ENCODE data around the gene NT5C3B.
"Not testable (repeated sequence)": the region's sequence is repeated elsewhere in the genome, so short reads cannot be mapped to it uniquely, and the experiment has no call there.

NT5C3B gene

GRCh38 chr17:41863074-41863848 lies 27.2 kb upstream of the NT5C3B start:
- H3K27ac Mint-ChIP-seq = no peak overlapping the region
- H3K27me3 Mint-ChIP-seq = no peaks in the 10 kb centered on the region
- DNase-seq = peak; percentile 62
- H3K9me3 Mint-ChIP-seq = no peaks in the 10 kb centered on the region
- H3K4me3 Mint-ChIP-seq = no peak overlapping the region
- H3K4me1 Mint-ChIP-seq (ENCODE audit: low read depth) = peaks cover 46% of the 10 kb centered on the region
- H3K36me3 Mint-ChIP-seq (ENCODE audit: low read depth) = peaks cover 36% of the 10 kb centered on the region

GRCh38 chr17:41860254-41860931 lies 24.4 kb upstream of the NT5C3B start:
- Mint-ChIP-seq H3K27me3 (no peaks in the 10 kb centered on the region), H3K4me3 (no peak overlapping the region), H3K4me1 (ENCODE audit: low read depth) (peaks cover 30% of the 10 kb centered on the region), H3K27ac (peak overlapping the region; percentile 39), H3K9me3 (no peaks in the 10 kb centered on the region), H3K36me3 (ENCODE audit: low read depth) (peaks cover 28% of the 10 kb centered on the region)
- no peak for DNase-seq

- not testable (repeated sequence) for DNase-seq, H3K4me3 Mint-ChIP-seq, H3K27ac Mint-ChIP-seq, H3K27me3 Mint-ChIP-seq, H3K9me3 Mint-ChIP-seq
- H3K4me1 Mint-ChIP-seq (ENCODE audit: low read depth) = peaks cover 43% of the 10 kb centered on the region
- peaks cover 87% of the 10 kb centered on the region for H3K36me3 Mint-ChIP-seq (ENCODE audit: low read depth)
Measured at GRCh38 chr17:41851382-41851781, 15.3 kb upstream of the NT5C3B start.

- no peaks in the 10 kb centered on the region for H3K9me3 Mint-ChIP-seq
- H3K27ac Mint-ChIP-seq = no peak overlapping the region
- H3K27me3 Mint-ChIP-seq = no peaks in the 10 kb centered on the region
- H3K4me1 Mint-ChIP-seq (ENCODE audit: low read depth) = peaks cover 37% of the 10 kb centered on the region
- H3K36me3 Mint-ChIP-seq (ENCODE audit: low read depth) = peaks cover 73% of the 10 kb centered on the region
- H3K4me3 Mint-ChIP-seq = no peak overlapping the region
- DNase-seq = no peak
Measured at GRCh38 chr17:41849251-41849990, 13.4 kb upstream of the NT5C3B start.

GRCh38 chr17:41848788-41849187 lies 12.8 kb upstream of the NT5C3B start:
- DNase-seq = no peak
- H3K27ac Mint-ChIP-seq = no peak overlapping the region

GRCh38 chr17:41844971-41845370 lies 8.9 kb upstream of the NT5C3B start:
- no peaks in the 10 kb centered on the region for H3K9me3 Mint-ChIP-seq
- H3K27ac Mint-ChIP-seq = no peak overlapping the region
- peaks cover 29% of the 10 kb centered on the region for H3K36me3 Mint-ChIP-seq (ENCODE audit: low read depth)
- DNase-seq = no peak
- no peaks in the 10 kb centered on the region for H3K27me3 Mint-ChIP-seq
- H3K4me1 Mint-ChIP-seq (ENCODE audit: low read depth) = peaks cover 7% of the 10 kb centered on the region
- no peak overlapping the region for H3K4me3 Mint-ChIP-seq

More at GRCh38 chr17:41848788-41849187, 12.8 kb upstream of the NT5C3B start:
- H3K4me1 Mint-ChIP-seq (ENCODE audit: low read depth) = peaks cover 32% of the 10 kb centered on the region
- no peaks in the 10 kb centered on the region for H3K9me3 Mint-ChIP-seq
- peaks cover 66% of the 10 kb centered on the region for H3K36me3 Mint-ChIP-seq (ENCODE audit: low read depth)
- no peak overlapping the region for H3K4me3 Mint-ChIP-seq
- H3K27me3 Mint-ChIP-seq = no peaks in the 10 kb centered on the region

DNA sequence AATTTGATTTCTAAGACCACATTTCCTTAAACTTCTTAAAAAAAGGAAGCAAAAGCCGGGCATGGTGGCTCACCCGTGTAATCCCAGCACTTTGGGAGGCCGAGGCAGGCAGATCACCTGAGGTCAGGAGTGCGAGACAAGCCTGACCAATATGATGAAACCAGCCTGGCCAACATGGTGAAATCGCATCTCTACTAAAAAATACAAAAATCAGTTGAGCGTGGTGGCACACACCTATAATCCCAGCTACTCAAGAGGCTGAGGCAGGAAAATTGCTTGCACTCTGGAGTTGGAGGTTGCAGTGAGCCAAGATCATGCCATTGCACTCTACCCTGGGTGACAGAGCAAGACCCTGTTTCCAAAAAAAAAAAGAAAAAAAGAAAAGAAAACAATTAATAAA lies 4.7 kb upstream of the NT5C3B start:
- not testable (repeated sequence) for H3K4me1 Mint-ChIP-seq (ENCODE audit: low read depth); H3K27me3 Mint-ChIP-seq; H3K4me3 Mint-ChIP-seq; H3K36me3 Mint-ChIP-seq (ENCODE audit: low read depth); DNase-seq; H3K27ac Mint-ChIP-seq; H3K9me3 Mint-ChIP-seq

GRCh38 chr17:41839448-41839847 lies 3.4 kb upstream of the NT5C3B start:
- not testable (repeated sequence) for H3K27me3 Mint-ChIP-seq; H3K36me3 Mint-ChIP-seq (ENCODE audit: low read depth); H3K4me3 Mint-ChIP-seq; H3K27ac Mint-ChIP-seq; H3K9me3 Mint-ChIP-seq; DNase-seq
- H3K4me1 Mint-ChIP-seq (ENCODE audit: low read depth) = peaks cover 18% of the 10 kb centered on the region

GRCh38 chr17:41837761-41838538 lies 1.9 kb upstream of the NT5C3B start, which contains the start of gene KLHL10:
TSS of gene KLHL10 (plus strand) at chr17:41837825. CDS start at chr17:41837933, 108 bp downstream.
- H3K27me3 Mint-ChIP-seq = no peaks in the 10 kb centered on the region
- no peak for DNase-seq
- peaks cover 22% of the 10 kb centered on the region for H3K4me1 Mint-ChIP-seq (ENCODE audit: low read depth)
- H3K4me3 Mint-ChIP-seq = peak within 1 kb of the TSS; percentile 85
- peak within 1 kb of the TSS; percentile 81 for H3K27ac Mint-ChIP-seq
- peaks cover 20% of the 10 kb centered on the region for H3K36me3 Mint-ChIP-seq (ENCODE audit: low read depth)
- H3K9me3 Mint-ChIP-seq = no peaks in the 10 kb centered on the region

DNA sequence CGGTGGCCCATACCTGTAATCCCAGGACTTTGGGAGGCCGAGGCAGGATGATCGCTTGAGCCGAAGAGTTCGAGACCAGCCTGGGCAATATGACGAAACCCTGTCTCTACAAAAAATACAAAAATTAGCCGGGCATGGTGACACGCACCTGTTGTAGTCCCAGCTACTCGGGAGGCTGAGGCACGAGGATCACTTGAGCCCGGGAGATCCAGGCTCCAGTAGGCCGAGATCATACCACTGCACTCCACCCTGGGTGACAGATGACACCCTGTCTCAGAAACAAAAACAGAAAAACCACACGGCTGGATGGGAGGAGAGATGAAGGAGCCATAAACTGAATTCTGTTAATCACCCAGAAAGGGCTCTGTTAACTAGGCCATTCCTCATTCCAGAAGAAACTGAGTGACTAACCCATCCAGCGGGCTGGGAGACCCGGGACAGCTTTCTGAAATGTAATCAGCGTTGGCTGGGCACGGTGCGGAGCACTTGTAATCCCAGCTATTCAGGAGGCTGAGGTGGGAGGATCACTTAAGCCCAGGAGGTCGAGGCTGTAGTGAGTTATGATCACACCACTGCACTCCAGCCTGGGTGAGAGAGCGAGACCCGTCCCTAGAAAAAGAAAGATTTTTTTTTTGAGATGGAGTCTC lies 641 bp upstream of the NT5C3B start:
- Mint-ChIP-seq H3K9me3 (no peaks in the 10 kb centered on the region), H3K27me3 (no peaks in the 10 kb centered on the region), H3K4me3 (peak overlapping the region; percentile 85), H3K4me1 (ENCODE audit: low read depth) (peaks cover 22% of the 10 kb centered on the region), H3K27ac (peak overlapping the region; percentile 81), H3K36me3 (ENCODE audit: low read depth) (peaks cover 33% of the 10 kb centered on the region)
- DNase-seq = no peak

- Mint-ChIP-seq H3K4me3 (peak overlapping the region; percentile 85), H3K4me1 (ENCODE audit: low read depth) (peaks cover 22% of the 10 kb centered on the region), H3K36me3 (ENCODE audit: low read depth) (peaks cover 47% of the 10 kb centered on the region), H3K27ac (peak overlapping the region; percentile 83), H3K27me3 (no peaks in the 10 kb centered on the region), H3K9me3 (no peaks in the 10 kb centered on the region)
- DNase-seq = no peak
Measured at GRCh38 chr17:41835214-41835799, 725 bp downstream of the NT5C3B start.

- not testable (repeated sequence) for H3K9me3 Mint-ChIP-seq; H3K4me3 Mint-ChIP-seq; H3K4me1 Mint-ChIP-seq (ENCODE audit: low read depth); H3K27ac Mint-ChIP-seq; DNase-seq; H3K27me3 Mint-ChIP-seq
- peaks cover 86% of the 10 kb centered on the region for H3K36me3 Mint-ChIP-seq (ENCODE audit: low read depth)
Measured at GRCh38 chr17:41829961-41830360, 6.1 kb downstream of the NT5C3B start.

DNA sequence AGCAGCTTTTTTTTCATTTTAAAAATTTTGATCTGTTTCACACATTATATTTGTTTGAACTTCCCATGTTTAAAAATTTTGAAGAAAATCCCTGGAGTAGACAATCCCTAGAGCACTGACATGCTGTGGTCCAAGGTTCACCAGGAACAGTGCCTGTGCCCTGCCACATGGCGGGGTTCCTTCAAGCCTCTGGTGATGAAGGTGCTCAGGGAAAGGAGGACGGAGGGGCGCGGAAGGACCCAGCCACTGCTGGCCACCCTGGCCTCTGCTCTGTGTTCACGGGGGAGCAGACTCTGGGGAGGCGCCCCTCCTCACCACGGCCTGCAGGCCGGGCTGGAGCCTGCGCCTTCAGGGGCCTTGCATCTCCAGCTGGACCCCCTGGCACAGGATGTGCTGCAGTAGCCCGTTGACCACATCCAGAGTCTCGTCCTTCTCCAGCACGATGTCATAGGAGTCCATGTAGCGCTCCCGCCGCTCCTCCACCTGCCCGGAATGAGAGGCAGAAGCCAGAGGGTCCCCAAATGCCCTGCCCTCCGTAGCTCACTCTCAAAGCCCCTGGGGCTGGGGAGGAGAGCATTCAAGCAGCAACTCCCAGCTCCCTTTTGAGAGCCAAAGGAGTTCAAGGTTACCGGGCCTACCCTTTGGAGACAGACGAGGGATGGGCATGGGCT lies 10.7 kb downstream of the NT5C3B start:
- no peak for DNase-seq
- Mint-ChIP-seq H3K4me3 (no peak overlapping the region), H3K27ac (no peak overlapping the region), H3K4me1 (ENCODE audit: low read depth) (no peaks in the 10 kb centered on the region), H3K27me3 (no peaks in the 10 kb centered on the region), H3K36me3 (ENCODE audit: low read depth) (peaks cover 50% of the 10 kb centered on the region), H3K9me3 (no peaks in the 10 kb centered on the region)
